GM18909 (cell line): ENCODE measurements around the gene DOCK1.

ENCODE experiments used
- ATAC-seq: cut with Tn5 transposase; IDR thresholded peaks from one replicate; pipeline ENCODE4 v1.9.1; 2021; ENCODE audit warnings: mild to moderate bottlenecking; ENCODE audit not compliant: unreplicated experiment, poor library complexity

DOCK1 gene

DNA sequence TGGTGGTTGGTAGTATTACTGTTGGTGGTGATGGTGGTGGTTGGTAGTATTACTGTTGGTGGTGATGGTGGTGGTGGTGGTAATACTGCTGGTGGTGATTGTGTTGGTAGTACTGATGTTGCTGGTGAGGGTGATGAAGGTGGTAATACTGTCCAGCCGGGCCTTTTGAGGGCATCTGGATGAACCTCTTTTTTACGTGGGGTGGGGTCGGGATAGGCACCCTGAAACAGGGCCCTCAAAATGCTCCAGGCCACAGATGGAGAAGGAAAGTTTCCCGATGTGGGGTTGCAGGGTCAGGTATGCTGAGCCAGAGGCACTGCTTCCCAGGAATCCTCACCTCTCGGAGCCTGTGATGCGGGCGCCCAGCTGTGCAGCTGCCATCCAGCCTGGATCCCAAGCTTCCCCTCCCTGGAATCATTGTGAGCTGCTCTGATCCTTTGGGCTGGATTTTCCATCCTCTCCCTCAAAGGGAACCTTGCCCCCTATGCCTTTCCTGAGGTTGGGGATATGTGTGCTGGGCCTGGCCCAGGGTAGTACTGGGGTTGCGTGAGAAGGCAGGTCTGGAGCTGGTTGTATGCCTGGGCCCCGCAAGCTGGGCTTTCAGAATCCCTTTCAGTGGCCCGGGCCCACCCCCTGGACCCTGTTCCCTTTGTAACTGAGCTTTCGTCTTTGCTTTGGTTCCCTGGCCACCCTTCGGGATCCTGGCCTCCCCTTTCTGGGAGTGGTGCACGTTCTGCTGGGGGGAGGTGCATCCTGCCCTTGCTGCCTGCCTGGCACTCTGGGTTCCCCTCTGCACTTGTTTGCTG is 43.3 kb downstream of the DOCK1 start:
- ATAC-seq, result no peak

DNA sequence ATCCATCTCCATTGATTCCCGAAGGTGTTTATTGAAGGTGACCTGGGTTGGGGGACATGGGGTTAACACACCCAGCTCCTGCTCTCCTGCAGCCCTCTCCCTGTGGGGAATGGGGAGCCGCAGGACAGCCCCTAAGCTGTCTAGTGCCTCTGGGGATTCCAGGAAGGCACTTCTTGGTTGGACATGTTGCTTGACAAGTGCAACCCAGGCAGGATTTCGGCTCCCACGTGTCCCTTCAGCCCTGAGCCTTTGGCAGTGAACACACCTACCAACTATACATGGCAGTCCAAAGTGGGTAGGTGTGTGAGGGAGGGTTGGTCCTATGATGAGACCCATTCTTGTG is 43.9 kb downstream of the DOCK1 start:
- no peak for ATAC-seq

DNA sequence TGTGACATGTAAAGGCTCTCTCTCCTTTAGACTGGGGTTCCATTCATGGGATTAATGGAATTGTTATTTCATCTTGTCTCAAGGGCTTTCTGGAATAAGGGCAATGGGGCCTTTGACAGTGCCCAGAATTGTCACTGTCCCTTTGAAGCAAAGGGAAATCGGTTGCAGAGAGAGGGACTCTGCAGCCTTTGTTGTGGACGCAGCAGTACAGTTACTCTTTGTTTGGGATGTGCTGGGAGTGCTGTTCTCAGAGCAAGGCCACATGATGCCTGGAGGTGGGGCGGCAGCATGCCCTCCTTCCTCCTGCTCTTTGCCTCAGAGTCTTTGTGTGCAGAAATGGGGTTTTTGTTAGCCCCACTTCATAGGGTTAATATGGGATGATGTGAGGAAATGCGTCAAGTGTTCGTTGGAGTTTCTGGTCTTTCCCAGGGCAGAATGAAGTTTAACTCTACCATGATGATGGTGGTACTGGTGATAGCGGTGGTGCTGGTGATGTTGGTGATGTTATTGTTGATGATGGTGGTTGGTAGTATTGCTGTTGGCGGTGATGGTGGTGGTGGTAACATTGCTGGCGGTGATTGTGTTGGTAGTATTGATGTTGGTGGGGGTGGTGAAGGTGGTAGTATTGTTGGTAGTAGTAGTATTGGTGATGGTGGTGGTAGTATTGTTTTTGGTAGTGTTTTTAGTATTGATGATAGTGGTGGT is 45.3 kb downstream of the DOCK1 start:
- ATAC-seq, result no peak

- ATAC-seq, result no peak
These were observed 48.7 kb downstream of the DOCK1 start for GRCh38 chr10:126953886-126954285.

GRCh38 chr10:126955396-126955795 is 50.2 kb downstream of the DOCK1 start:
- no peak for ATAC-seq

DNA sequence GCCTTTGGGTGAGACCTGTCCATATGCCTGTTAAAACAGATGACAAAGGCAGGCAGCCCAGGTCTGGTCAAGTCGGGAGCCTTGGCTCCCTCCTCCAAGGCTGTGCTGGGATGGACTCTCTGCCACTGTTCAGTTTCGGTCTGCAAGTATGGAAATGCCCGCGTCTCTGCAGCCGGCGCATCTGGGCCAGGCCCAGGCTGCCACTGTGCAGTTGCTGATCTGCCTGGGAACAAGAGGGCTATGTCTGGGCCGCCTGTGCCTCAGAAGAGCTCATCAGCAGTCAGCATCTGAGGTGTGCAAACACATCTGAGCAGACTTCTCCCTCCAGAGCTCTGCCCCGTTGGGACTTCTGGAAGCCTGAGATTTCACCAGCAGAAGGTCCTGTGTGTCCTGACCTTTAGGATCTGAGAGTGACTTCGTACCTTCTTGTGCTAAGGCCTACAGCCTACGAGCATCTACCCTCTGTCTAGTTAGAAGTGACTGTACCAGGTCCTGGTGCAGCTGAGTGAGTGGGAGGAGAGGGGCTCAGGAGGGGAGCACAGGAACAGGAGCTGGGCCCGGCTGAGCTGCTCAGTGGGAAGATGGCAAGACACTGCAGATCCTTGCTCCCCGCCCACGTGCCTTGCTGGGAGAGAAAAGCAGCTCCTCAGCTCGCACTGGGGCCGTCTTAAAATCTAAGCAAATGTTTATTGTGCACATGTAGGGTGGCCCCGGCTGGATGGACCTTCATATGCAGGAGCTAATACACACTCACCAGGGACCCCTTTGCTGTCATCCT is 50.9 kb downstream of the DOCK1 start:
- no peak for ATAC-seq

GRCh38 chr10:126956712-126957108 is 51.5 kb downstream of the DOCK1 start:
- ATAC-seq, result no peak

DNA sequence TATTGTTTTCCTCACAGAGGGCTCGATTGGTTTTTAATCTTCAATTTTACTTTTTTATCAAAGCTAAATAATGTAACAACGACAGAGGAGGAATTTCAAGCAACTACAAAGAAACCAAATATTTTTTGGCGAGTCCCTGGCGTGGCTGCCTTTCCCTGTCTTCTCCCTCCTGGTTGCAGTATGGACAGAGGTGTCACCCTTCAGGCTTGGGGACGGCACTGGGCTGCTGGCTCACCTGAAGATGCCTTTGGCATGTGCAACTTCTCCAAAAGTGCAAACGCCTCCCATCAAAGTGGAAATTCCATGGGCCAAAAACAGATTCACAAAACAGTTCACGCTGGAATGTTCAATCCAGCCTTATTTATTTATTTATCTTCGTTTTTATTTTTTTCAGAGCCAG is 51.9 kb downstream of the DOCK1 start:
- ATAC-seq, result no peak

GRCh38 chr10:126959431-126959830 is 54.2 kb downstream of the DOCK1 start:
- ATAC-seq, result no peak

DNA sequence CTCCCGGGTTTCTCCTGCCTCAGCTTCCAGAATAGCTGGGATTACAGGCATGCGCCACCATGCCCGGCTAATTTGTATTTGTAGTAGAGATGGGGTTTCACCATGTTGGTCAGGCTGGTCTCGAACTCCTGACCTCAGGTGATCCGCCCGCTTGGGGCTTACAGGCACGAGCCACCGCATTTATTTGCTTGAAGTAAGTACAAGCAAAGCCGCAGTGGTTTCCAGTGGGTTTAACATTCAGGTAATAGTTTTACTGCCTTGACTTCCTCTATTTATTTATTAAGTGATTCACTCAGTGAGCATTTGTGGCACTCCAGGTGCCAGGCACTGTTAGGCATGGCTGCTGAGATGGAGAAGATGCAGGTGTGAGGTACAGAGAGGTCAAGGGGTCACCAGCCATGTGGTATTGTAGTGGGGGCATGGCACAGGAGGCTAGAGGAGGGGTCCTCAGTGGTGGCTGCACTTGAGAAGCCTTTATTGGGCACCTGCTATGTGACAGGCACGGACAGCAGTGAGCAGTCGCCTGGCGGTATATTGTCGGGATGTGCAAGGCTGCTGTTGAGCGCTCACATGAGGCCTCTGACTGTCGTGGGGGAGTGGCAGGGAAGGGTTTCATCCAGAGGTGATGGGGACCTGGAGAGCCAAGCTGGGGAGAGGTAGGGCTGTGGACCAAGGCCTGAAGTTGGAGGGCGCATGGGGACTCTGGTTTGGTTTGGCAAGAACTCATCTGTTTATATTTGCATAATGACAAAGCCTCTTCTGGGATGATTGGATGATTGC is 54.9 kb downstream of the DOCK1 start:
- no peak for ATAC-seq

DNA sequence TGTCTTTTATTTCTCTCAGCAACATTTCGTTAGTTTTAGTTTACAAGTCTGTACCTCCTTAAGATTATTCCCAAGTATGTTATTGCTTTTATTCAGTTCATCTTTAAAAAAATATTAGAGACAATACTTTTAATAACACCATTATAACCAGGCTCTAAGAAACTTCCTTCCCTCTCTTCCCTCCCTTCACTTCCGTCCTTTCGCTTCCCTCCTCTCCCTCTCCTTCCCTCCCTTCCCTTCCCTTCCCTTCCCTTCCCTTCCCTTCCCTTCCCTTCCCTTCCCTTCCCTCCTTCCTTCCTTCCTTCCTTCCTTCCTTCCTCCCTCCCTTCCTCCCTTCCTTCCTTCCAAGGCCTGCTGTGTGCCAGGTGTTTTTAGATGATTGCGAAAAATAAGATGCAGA is 58.1 kb downstream of the DOCK1 start:
- ATAC-seq, result no peak

- ATAC-seq, result no peak
These were observed 59.0 kb downstream of the DOCK1 start for GRCh38 chr10:126964190-126964589.

GRCh38 chr10:126966938-126967337 is 61.7 kb downstream of the DOCK1 start:
- ATAC-seq, result no peak

GRCh38 chr10:126969310-126969709 is 64.1 kb downstream of the DOCK1 start:
- ATAC-seq, result no peak

DNA sequence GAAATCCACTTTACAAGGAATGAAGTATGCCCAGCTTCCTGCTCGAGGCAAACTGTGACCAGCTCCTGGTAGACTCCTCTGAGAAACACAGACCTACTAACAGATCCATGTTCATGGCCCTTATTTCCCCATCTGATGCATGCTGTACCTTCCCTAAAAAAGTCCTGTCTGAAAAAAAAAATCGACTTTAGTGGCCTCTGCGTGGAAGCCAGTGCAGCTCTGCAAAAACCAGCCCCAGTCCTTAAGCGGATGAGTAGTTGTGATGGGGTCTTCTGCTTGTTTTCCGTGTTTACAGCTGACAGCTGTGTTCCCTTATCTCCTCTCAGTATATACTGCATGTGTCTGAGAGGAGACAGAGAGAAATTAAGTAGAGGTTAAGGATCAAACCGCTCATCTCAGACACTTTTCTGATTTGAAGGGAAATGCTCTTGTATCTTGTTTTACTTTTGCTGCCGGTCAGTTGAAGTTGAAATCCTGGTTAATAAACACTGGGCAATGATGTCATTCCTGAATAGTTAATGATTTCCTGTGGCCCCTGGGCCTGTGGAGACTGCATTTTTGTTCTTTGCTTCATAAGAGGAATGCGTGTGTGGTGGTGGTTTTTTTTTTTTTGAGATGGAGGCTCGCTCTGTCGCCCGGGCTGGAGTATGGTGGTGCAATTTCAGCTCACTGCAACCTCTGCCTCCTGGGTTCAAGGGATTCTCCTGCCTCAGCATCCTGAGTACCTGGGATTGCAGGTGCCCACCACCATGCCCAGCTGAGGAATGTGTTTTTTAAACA is 67.6 kb downstream of the DOCK1 start:
- no peak for ATAC-seq

GRCh38 chr10:126975221-126975620 is 70.0 kb downstream of the DOCK1 start:
- no peak for ATAC-seq

- no peak for ATAC-seq
These were observed 72.0 kb downstream of the DOCK1 start for GRCh38 chr10:126977216-126977615.

DNA sequence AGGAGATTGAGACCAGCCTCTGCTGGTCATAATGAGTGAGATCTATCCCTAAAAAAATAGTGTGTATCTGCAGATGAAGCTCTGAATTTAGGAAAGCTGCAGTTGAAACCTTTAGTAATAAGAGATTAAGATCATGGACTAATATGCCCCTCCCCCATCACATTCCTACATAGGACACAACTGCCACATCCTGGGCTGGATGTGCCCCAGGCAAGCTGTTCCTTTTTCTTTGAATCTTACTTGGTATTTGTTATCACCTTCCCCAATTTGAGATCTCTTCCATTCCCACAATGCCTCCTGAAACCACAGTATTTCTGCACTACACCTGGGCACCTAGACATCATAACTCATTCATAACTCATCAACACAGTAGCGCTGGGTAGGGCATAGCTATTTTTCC is 74.1 kb downstream of the DOCK1 start:
- no peak for ATAC-seq

- ATAC-seq, result no peak
These were observed 88.0 kb downstream of the DOCK1 start for GRCh38 chr10:126993208-126993607.
